H9 (cell line): ENCODE results near the gene HLA-DQB1. TPM values are rescaled to one million over a fixed set of nuclear protein-coding genes. Genes with fewer than 3 reads are reported as not detected.

ENCODE experiments used
- DNase-seq: peaks from one replicate; pipeline ENCODE4 v3.0.0-alpha.2; 2017
- H2AFZ ChIP-seq: one replicate; pipeline ENCODE4 v1.6.1; 2013; ENCODE audit warnings: mild to moderate bottlenecking, low read length, control low read depth, moderate library complexity
- H2AK5ac ChIP-seq: 2 replicates; pipeline ENCODE4 v1.6.1; 2013; ENCODE audit warnings: low read length, control low read depth, mixed read lengths; ENCODE audit not compliant: insufficient read length
- H2BK120ac ChIP-seq: one replicate; pipeline ENCODE4 v1.6.1; 2013; ENCODE audit warnings: low read depth, mild to moderate bottlenecking, low read length, control low read depth, inconsistent platforms; ENCODE audit not compliant: poor library complexity, severe bottlenecking
- H2BK12ac ChIP-seq: 2 replicates; pipeline ENCODE4 v1.6.1; 2013; ENCODE audit warnings: low read length, control low read depth, mixed read lengths, low read depth; ENCODE audit not compliant: insufficient read length
- H2BK15ac ChIP-seq: 2 replicates; pipeline ENCODE4 v1.6.1; 2013; ENCODE audit warnings: low read depth, low read length, control low read depth
- H2BK20ac ChIP-seq: one replicate; pipeline ENCODE4 v1.6.1; 2013; ENCODE audit warnings: low read depth, mild to moderate bottlenecking, low read length, control low read depth, inconsistent platforms; ENCODE audit not compliant: poor library complexity, severe bottlenecking
- H2BK5ac ChIP-seq: 2 replicates; pipeline ENCODE4 v1.6.1; 2013; ENCODE audit warnings: low read length, control low read depth, mixed read lengths; ENCODE audit not compliant: insufficient read length
- H3K14ac ChIP-seq: 2 replicates; pipeline ENCODE4 v1.6.1; 2013; ENCODE audit warnings: low read length, control low read depth; ENCODE audit not compliant: insufficient read depth
- H3K18ac ChIP-seq: 2 replicates; pipeline ENCODE4 v1.6.1; 2013; ENCODE audit warnings: low read depth, mild to moderate bottlenecking, mixed read lengths, low read length, control low read depth; ENCODE audit not compliant: insufficient read length
- H3K23ac ChIP-seq: 2 replicates; pipeline ENCODE4 v1.6.1; 2013; ENCODE audit warnings: low read length, control low read depth, mixed read lengths, low read depth; ENCODE audit not compliant: insufficient read length
- H3K23me2 ChIP-seq: 2 replicates; pipeline ENCODE4 v1.6.1; 2013; ENCODE audit warnings: low read depth, mild to moderate bottlenecking, mixed read lengths, low read length, control low read depth; ENCODE audit not compliant: insufficient read length, poor library complexity, severe bottlenecking
- H3K27ac ChIP-seq: 2 replicates; pipeline ENCODE4 v1.5.1; 2013; ENCODE audit warnings: low read length, control low read depth, mixed read lengths, low read depth; ENCODE audit not compliant: insufficient read length
- H3K27me3 ChIP-seq: 2 replicates; pipeline ENCODE4 v1.6.1; 2013; ENCODE audit warnings: low read length, control low read depth, inconsistent platforms; ENCODE audit not compliant: insufficient read depth
- H3K4ac ChIP-seq: 2 replicates; pipeline ENCODE4 v1.6.1; 2013; ENCODE audit warnings: low read depth, mild to moderate bottlenecking, control low read depth, inconsistent platforms, low read length, moderate library complexity
- H3K4me1 ChIP-seq: 2 replicates; pipeline ENCODE4 v1.6.1; 2013; ENCODE audit warnings: low read length, control low read depth, inconsistent platforms; ENCODE audit not compliant: insufficient read depth
- H3K4me2 ChIP-seq: 2 replicates; pipeline ENCODE4 v1.6.1; 2013; ENCODE audit warnings: low read length, control low read depth, mixed read lengths; ENCODE audit not compliant: insufficient read length, insufficient read depth
- H3K56ac ChIP-seq: 2 replicates; pipeline ENCODE4 v1.6.1; 2013; ENCODE audit warnings: low read depth, mild to moderate bottlenecking, mixed read lengths, low read length, control low read depth; ENCODE audit not compliant: insufficient read length
- H3K79me1 ChIP-seq: 2 replicates; pipeline ENCODE4 v1.6.1; 2013; ENCODE audit warnings: low read depth, mild to moderate bottlenecking, moderate library complexity, low read length, control low read depth, inconsistent platforms; ENCODE audit not compliant: insufficient read depth, poor library complexity, severe bottlenecking
- H3K79me2 ChIP-seq: 2 replicates; pipeline ENCODE4 v1.6.1; 2013; ENCODE audit warnings: low read length, control low read depth, inconsistent platforms; ENCODE audit not compliant: insufficient read depth
- H3K9ac ChIP-seq: 2 replicates; pipeline ENCODE4 v1.6.1; 2013; ENCODE audit warnings: low read length, control low read depth, mixed read lengths; ENCODE audit not compliant: insufficient read length; ENCODE audit errors: extremely low read depth
- H3K9me3 ChIP-seq: one replicate; pipeline ENCODE4 v1.6.1; 2013; ENCODE audit warnings: low read depth, low read length, inconsistent platforms; ENCODE audit not compliant: control insufficient read depth
- H3T11ph ChIP-seq: one replicate; pipeline ENCODE4 v1.6.1; 2013; ENCODE audit warnings: mild to moderate bottlenecking, low read length, control low read depth, inconsistent platforms
- H4K20me1 ChIP-seq: one replicate; pipeline ENCODE4 v1.6.1; 2013; ENCODE audit not compliant: control insufficient read depth, insufficient read length, insufficient read depth
- H4K5ac ChIP-seq: 2 replicates; pipeline ENCODE4 v1.6.1; 2013; ENCODE audit warnings: low read depth, mild to moderate bottlenecking, mixed read lengths, low read length, control low read depth; ENCODE audit not compliant: insufficient read length
- H4K8ac ChIP-seq: replicated peaks from 2 replicates; pipeline ENCODE4 v1.6.1; 2013; ENCODE audit warnings: low read length, control low read depth, mixed read lengths, low read depth; ENCODE audit not compliant: insufficient read length
- H4K91ac ChIP-seq: 2 replicates; pipeline ENCODE4 v1.6.1; 2013; ENCODE audit warnings: low read depth, mild to moderate bottlenecking, moderate library complexity, mixed read lengths, low read length, control low read depth; ENCODE audit not compliant: insufficient read length
- H3K27ac Mint-ChIP-seq, 3 experiments: 2 replicates in 2 of 3; 3 replicates in 1 of 3; pipeline ENCODE4 v1.8.0; 2020 to 2021; ENCODE audit warnings: mixed read lengths in 3 of 3, mild to moderate bottlenecking in 1 of 3, moderate library complexity in 1 of 3
- H3K27me3 Mint-ChIP-seq: 2 replicates; pipeline ENCODE4 v1.8.0; 2021; ENCODE audit warnings: low read depth, mild to moderate bottlenecking, moderate library complexity, mixed read lengths
- H3K36me3 Mint-ChIP-seq, 3 experiments: 2 replicates in 2 of 3; 3 replicates in 1 of 3; pipeline ENCODE4 v1.8.0; 2020 to 2021; ENCODE audit warnings: low read depth in 3 of 3, mixed read lengths in 3 of 3; ENCODE audit not compliant: insufficient read depth in 1 of 3
- H3K4me1 Mint-ChIP-seq, 2 experiments: 2 replicates each; pipeline ENCODE4 v1.8.0; 2020; ENCODE audit warnings: mixed read lengths in 2 of 2
- H3K4me3 Mint-ChIP-seq, 2 experiments: 2 replicates in 1 of 2; 3 replicates in 1 of 2; pipeline ENCODE4 v1.8.0; 2020 to 2021; ENCODE audit warnings: mild to moderate bottlenecking in 2 of 2, mixed read lengths in 2 of 2, moderate library complexity in 1 of 2
- H3K9me3 Mint-ChIP-seq, 2 experiments: 2 replicates in 1 of 2; 3 replicates in 1 of 2; pipeline ENCODE4 v1.8.0; 2020; ENCODE audit warnings: mild to moderate bottlenecking in 2 of 2, mixed read lengths in 2 of 2, moderate library complexity in 1 of 2
- WGBS: extraction: QIAGEN DNeasy Blood & Tissue Kit; methylation state at CpG from one replicate; pipeline ENCODE4 v1.1.7; 2013; ENCODE audit warnings: missing lambda C conversion rate, low lambda C conversion rate, mixed read lengths; ENCODE audit not compliant: insufficient read length; ENCODE audit errors: extremely low coverage; 5-methylcytosine and 5-hydroxymethylcytosine counted together
- long read RNA-seq: library from polyadenylated mRNA; unstranded; transcript quantifications from one replicate; pipeline ENCODE4 v2.0.0, GENCODE V29; 2020
- total RNA-seq: library from RNA; stranded (reverse); gene quantifications from 2 replicates; pipeline ENCODE4 v1.2.1, GENCODE V29; 2021
- TF ChIP-seq, protein P1 (sequence below): fragments of 200-600 bp; sonication (generic); conservative IDR thresholded peaks from 3 replicates; pipeline ENCODE4 v1.8.0; 2021; ENCODE audit warnings: antibody characterized with exemption, mild to moderate bottlenecking

HLA-DQB1 gene
- total RNA-seq, result 39.2 and 41.0 TPM in 2 replicates
- long read RNA-seq, transcript HLA-DQB1-205 (5 exons, 1,642 nt), result major isoform, 246 of 278 reads
- long read RNA-seq, partial matches to known transcripts, result 16 of 278 reads
- long read RNA-seq, other reads (novel, unspliced or antisense), result 14 of 278 reads

DNA sequence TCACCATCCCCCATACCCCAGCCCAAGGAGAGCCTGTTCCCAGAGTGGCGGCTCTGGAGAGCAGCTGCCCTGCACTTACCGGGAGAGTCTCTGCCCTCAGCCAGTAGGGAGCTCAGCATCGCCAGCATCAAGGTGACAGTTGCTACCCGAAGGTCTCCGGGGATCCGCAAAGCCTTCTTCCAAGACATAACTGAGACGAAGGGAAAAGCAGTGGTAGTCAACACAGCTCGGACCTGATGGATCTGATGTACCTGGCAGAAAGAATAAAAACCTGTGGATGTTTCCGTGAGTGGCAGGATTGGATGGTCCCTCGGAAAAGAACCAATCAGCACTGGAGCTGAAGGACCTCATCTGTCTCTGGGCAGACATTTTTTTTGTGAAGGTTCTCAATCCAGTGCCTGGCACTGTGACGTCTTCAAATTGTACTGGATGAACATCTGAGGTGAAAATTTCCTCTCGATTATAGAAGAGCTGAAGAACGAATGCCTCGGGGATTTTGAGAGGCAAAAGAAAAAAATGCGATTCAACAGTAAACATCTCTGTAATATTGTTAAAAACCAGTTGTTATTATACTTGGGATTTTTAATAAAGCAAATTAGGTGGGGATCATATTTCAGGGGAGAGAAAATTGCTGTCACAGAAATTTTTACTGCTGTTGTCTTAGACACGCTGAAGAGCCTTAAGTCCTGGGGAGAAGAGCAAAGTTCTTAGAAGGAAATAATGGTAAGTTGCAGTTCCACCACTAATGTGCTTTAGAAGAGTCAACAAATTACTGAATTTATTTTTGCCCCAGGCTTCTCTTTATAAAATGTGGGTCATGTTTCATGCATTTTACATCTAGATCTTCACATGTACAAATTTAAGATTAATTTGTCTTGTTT lies at the start of gene HLA-DQB1:
Gene HLA-DQB1, minus strand, starts transcription at position 238 of the 881 bp plus-strand sequence. Its CDS starts 50 bp downstream, at position 188.
- Histone ChIP-seq H4K8ac (no peak within 1 kb of the TSS), H2BK15ac (no peak within 1 kb of the TSS), H3K4me1 (no peaks in the 10 kb centered on the region), H4K20me1 (no peaks in the 10 kb centered on the region), H3K23ac (no peak within 1 kb of the TSS), H2BK12ac (no peak within 1 kb of the TSS), H3K18ac (no peak within 1 kb of the TSS), H3K79me2 (no peaks in the 10 kb centered on the region), H2BK120ac (no peak within 1 kb of the TSS), H3K4me2 (peak within 1 kb of the TSS; percentile 62), H3K27ac (no peak within 1 kb of the TSS), H2AFZ (peak within 1 kb of the TSS; percentile 90), H3K9me3 (no peaks in the 10 kb centered on the region), H3K14ac (no peak within 1 kb of the TSS), H4K5ac (no peak within 1 kb of the TSS), H2AK5ac (no peak within 1 kb of the TSS), H3K27me3 (peaks cover 4% of the 10 kb centered on the region; the same call in 1 of the 2 replicates), H4K91ac (no peak within 1 kb of the TSS), H3K79me1 (no peaks in the 10 kb centered on the region), H3K56ac (no peak within 1 kb of the TSS), H3K9ac (no peak within 1 kb of the TSS), H2BK20ac (no peak within 1 kb of the TSS), H3K4ac (no peak within 1 kb of the TSS), H2BK5ac (no peak within 1 kb of the TSS), H3T11ph (no peak within 1 kb of the TSS), H3K23me2 (no peaks in the 10 kb centered on the region)
- peaks cover 12 to 21% (median 16%) of the 10 kb centered on the region in 3 experiments for H3K36me3 Mint-ChIP-seq
- peak; percentile 75 for DNase-seq
- H3K4me1 Mint-ChIP-seq, result peaks cover 29 to 39% of the 10 kb centered on the region in 2 experiments
- peaks cover 4% of the 10 kb centered on the region in 2 experiments; a peak in 4 of 5 replicates for H3K9me3 Mint-ChIP-seq
- peaks cover 22% of the 10 kb centered on the region for H3K27me3 Mint-ChIP-seq
- WGBS, result no CpG with 5 or more reads among the region's 16 CpGs
- H3K27ac Mint-ChIP-seq, result peak within 1 kb of the TSS in 1 of 3 experiments; percentile 87; a peak in 4 of 7 replicates
- TF ChIP-seq, protein P1, sequence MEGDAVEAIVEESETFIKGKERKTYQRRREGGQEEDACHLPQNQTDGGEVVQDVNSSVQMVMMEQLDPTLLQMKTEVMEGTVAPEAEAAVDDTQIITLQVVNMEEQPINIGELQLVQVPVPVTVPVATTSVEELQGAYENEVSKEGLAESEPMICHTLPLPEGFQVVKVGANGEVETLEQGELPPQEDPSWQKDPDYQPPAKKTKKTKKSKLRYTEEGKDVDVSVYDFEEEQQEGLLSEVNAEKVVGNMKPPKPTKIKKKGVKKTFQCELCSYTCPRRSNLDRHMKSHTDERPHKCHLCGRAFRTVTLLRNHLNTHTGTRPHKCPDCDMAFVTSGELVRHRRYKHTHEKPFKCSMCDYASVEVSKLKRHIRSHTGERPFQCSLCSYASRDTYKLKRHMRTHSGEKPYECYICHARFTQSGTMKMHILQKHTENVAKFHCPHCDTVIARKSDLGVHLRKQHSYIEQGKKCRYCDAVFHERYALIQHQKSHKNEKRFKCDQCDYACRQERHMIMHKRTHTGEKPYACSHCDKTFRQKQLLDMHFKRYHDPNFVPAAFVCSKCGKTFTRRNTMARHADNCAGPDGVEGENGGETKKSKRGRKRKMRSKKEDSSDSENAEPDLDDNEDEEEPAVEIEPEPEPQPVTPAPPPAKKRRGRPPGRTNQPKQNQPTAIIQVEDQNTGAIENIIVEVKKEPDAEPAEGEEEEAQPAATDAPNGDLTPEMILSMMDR, result no peak
- peak within 1 kb of the TSS; percentile 88 to 89 for H3K4me3 Mint-ChIP-seq
